ENCODE measurements around the gene MTMR4. TPM values are rescaled to one million over a fixed set of nuclear protein-coding genes. Genes with fewer than 3 reads are reported as not detected.

The MTMR4 gene
- total RNA-seq, 2 experiments from 2014 or later: 73.3 to 82.1 TPM

- Mint-ChIP-seq H3K4me1 (ENCODE audit: low read depth) (no peaks in the 10 kb centered on the region), H3K27ac (no peak overlapping the region), H3K36me3 (ENCODE audit: low read depth) (no peaks in the 10 kb centered on the region), H3K9me3 (no peaks in the 10 kb centered on the region), H3K4me3 (no peak overlapping the region), H3K27me3 (no peaks in the 10 kb centered on the region)
- DNase-seq (no peak), ATAC-seq (peak; percentile 42)
- peak; percentile 49 for TF ChIP-seq CTCF (IDR thresholded peaks at IDR 0.05)
- intact Hi-C loops (cut with micrococcal nuclease): no loop called here
- CTCF ChIA-PET: interaction anchor here (0.6 to 1.8 kb wide), 9 partner anchors 9 to 91 kb away, joined by 3 to 4 read pairs (median 3); no protein-coding TSS in a partner anchor
- POLR2A ChIA-PET: interaction anchor here (1.1 kb wide), 1 partner anchor 90 kb away, joined by 10 read pairs; no protein-coding TSS in a partner anchor
These were observed 26.8 kb upstream of the MTMR4 start for GRCh38 chr17:58541249-58541648.

- no peak for TF ChIP-seq CTCF (IDR thresholded peaks at IDR 0.05)
- H3K4me3 Mint-ChIP-seq: no peak overlapping the region
- no peaks in the 10 kb centered on the region for H3K4me1 Mint-ChIP-seq (ENCODE audit: low read depth)
- no peak overlapping the region for H3K27ac Mint-ChIP-seq
- H3K27me3 Mint-ChIP-seq: peaks cover 9% of the 10 kb centered on the region
- ChIA-PET POLR2A (no interaction called here), CTCF (interaction anchor here (1.2 to 1.5 kb wide), 3 partner anchors 33 to 48 kb away, joined by 3 read pairs; no protein-coding TSS in a partner anchor)
- no peak for DNase-seq
- H3K9me3 Mint-ChIP-seq: no peaks in the 10 kb centered on the region
- intact Hi-C loops (cut with micrococcal nuclease): no loop called here
- H3K36me3 Mint-ChIP-seq (ENCODE audit: low read depth): no peaks in the 10 kb centered on the region
- ATAC-seq: no peak
These were observed 25.3 kb upstream of the MTMR4 start for GRCh38 chr17:58539698-58540097.

- POLR2A ChIA-PET: interaction anchor here (1.2 to 1.3 kb wide), 2 partner anchors 20 to 93 kb away, joined by 3 to 7 read pairs; no protein-coding TSS in a partner anchor
- H3K4me3 Mint-ChIP-seq: no peak overlapping the region
- DNase-seq (no peak), ATAC-seq (no peak)
- H3K4me1 Mint-ChIP-seq (ENCODE audit: low read depth): no peaks in the 10 kb centered on the region
- no peaks in the 10 kb centered on the region for H3K36me3 Mint-ChIP-seq (ENCODE audit: low read depth)
- H3K27ac Mint-ChIP-seq: no peak overlapping the region
- CTCF ChIA-PET: interaction anchor here (1.2 kb wide), 1 partner anchor 34 kb away, joined by 3 read pairs; no protein-coding TSS in a partner anchor
- intact Hi-C loops (cut with micrococcal nuclease): no loop called here
- peaks cover 13% of the 10 kb centered on the region for H3K27me3 Mint-ChIP-seq
- TF ChIP-seq CTCF (IDR thresholded peaks at IDR 0.05): no peak
- H3K9me3 Mint-ChIP-seq: no peaks in the 10 kb centered on the region
These were observed 24.5 kb upstream of the MTMR4 start for GRCh38 chr17:58538811-58539409.

GRCh38 chr17:58537266-58537665, 22.8 kb upstream of the MTMR4 start:
- H3K36me3 Mint-ChIP-seq (ENCODE audit: low read depth): no peaks in the 10 kb centered on the region
- intact Hi-C loops (cut with micrococcal nuclease): no loop called here
- H3K27ac Mint-ChIP-seq: no peak overlapping the region
- no peak for ATAC-seq
- no peaks in the 10 kb centered on the region for H3K4me1 Mint-ChIP-seq (ENCODE audit: low read depth)
- CTCF ChIA-PET: no interaction called here
- TF ChIP-seq CTCF (IDR thresholded peaks at IDR 0.05): no peak
- peaks cover 25% of the 10 kb centered on the region for H3K27me3 Mint-ChIP-seq
- DNase-seq: no peak
- no peaks in the 10 kb centered on the region for H3K9me3 Mint-ChIP-seq
- POLR2A ChIA-PET: interaction anchor here (0.6 to 1.8 kb wide), 2 partner anchors 45 to 95 kb away, joined by 4 to 10 read pairs; no protein-coding TSS in a partner anchor
- no peak overlapping the region for H3K4me3 Mint-ChIP-seq

GRCh38 chr17:58536542-58536941, 22.1 kb upstream of the MTMR4 start:
- Mint-ChIP-seq H3K4me1 (ENCODE audit: low read depth) (no peaks in the 10 kb centered on the region), H3K27me3 (peaks cover 27% of the 10 kb centered on the region), H3K27ac (no peak overlapping the region), H3K36me3 (ENCODE audit: low read depth) (no peaks in the 10 kb centered on the region), H3K9me3 (no peaks in the 10 kb centered on the region), H3K4me3 (no peak overlapping the region)
- ChIA-PET CTCF (interaction anchor here (1.1 to 2.3 kb wide), 4 partner anchors 9 to 219 kb away, joined by 3 to 5 read pairs (median 4); no protein-coding TSS in a partner anchor), POLR2A (interaction anchor here (1.8 kb wide), 1 partner anchor 95 kb away, joined by 10 read pairs; no protein-coding TSS in a partner anchor)
- intact Hi-C loops (cut with micrococcal nuclease): no loop called here
- TF ChIP-seq CTCF (IDR thresholded peaks at IDR 0.05): no peak
- DNase-seq (no peak), ATAC-seq (no peak)
